Measurements from ENCODE around the gene APEX2.

- TF ChIP-seq, protein P1, sequence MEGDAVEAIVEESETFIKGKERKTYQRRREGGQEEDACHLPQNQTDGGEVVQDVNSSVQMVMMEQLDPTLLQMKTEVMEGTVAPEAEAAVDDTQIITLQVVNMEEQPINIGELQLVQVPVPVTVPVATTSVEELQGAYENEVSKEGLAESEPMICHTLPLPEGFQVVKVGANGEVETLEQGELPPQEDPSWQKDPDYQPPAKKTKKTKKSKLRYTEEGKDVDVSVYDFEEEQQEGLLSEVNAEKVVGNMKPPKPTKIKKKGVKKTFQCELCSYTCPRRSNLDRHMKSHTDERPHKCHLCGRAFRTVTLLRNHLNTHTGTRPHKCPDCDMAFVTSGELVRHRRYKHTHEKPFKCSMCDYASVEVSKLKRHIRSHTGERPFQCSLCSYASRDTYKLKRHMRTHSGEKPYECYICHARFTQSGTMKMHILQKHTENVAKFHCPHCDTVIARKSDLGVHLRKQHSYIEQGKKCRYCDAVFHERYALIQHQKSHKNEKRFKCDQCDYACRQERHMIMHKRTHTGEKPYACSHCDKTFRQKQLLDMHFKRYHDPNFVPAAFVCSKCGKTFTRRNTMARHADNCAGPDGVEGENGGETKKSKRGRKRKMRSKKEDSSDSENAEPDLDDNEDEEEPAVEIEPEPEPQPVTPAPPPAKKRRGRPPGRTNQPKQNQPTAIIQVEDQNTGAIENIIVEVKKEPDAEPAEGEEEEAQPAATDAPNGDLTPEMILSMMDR (IDR thresholded peaks at IDR 0.05), result no peak
- no peak for TF ChIP-seq EZH2 (IDR thresholded peaks at IDR 0.05; ENCODE audit: borderline replicate concordance, insufficient read depth, low read depth, low read length, poor library complexity, severe bottlenecking)
Observed at GRCh38 chrX:54994099-54994498, 6.1 kb upstream of the APEX2 start, which contains the start of gene PFKFB1.

Data from B cell (primary cell).